Measurements from ENCODE around the gene PGLYRP3.

Gene PGLYRP3

DNA sequence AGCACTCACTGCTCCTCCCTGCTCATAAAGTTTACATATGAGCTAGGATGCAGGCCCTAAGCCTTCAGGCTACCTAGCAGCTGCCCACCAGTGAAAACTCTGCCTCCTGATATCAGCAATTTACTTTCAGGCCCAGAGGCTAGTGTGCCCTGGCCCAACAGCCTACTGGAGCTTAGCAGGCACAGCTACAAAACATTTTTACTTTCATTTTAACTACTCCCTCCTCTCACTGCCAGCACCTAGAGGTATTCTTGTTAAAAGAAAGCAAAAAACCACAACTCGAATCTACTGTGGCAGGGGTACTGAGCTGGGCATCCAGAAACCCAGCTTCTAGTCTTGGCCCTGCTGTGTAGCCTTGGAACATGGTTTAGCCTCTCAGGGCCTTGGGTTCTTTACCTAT, 59.1 kb downstream of the PGLYRP3 start:
- no peak for DNase-seq

DNA sequence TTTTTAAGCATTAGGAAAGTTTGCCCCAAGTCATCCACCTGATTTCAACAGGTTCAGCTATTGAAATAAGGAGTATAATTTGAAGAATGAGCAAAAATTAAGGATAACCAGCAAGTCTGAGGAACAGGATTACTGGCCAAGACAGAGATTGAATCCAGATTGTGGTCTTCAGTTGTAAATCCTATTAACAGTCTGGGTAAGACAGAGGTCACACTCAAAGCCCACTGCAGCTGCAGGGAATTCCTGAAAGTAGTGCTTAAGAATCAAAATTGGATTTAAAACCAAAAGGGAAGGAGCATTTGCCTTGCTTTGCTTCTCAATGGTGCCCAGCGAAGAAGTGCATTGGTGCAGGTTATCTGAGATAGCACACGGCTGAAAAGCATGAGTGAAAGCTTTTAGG, 59.7 kb downstream of the PGLYRP3 start:
- DNase-seq: no peak

DNA sequence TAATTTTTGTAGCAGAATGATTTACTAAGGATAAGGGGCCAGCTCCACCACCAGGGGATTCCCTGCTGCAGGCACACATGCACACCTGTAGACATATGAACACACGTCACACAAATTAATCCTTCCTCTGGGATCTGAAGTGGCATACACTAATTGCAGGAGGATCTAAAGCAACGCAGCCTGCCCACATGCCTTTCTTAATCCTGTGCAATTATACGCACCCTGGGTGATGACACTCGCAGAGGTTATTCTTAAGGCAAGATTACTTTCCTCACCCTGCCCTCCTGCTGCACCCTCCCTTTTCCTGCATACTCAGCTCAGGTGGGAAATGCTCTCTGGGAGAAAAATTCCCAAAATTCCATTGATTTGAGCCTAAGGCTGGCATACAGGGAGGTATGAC, 60.8 kb downstream of the PGLYRP3 start:
- DNase-seq: no peak

DNA sequence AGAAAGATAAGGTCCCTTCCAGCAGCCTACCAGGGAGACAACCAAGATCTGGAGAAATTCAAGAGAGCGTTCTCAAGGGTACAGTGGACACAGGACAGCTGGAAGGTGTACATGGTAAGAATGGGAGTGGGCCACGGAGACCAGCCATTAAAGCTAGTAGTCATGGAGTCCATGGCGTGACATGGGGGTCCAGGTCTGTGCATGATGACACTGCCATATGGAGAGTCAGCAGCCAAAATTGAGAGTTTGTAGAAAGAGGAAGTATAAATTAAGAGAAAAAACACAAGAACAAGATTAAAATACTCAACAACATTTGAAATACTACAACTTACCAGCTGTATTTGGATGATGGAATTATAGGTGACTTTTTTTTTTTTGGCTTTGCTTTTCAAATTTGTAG, 61.2 kb downstream of the PGLYRP3 start:
- DNase-seq: no peak

DNA sequence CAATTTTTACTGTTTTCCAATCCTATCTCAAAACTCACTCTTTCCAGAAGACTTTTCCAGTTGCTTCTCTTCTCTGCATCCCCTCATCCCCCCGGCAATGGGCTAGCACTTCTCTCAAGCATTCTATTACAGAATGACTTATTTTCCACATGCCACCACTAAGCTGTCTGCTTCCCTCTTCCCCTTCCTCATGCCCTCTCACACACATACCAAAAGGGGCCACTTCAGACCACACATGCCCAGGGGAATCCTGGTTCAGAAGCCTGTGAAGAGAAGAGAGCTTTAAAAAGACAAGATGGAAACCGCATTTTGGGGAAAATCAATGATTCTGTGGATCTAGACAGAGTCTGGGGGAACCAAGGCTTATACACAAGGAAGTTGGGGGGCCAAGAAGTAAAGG, 61.7 kb downstream of the PGLYRP3 start:
- DNase-seq: no peak

DNA sequence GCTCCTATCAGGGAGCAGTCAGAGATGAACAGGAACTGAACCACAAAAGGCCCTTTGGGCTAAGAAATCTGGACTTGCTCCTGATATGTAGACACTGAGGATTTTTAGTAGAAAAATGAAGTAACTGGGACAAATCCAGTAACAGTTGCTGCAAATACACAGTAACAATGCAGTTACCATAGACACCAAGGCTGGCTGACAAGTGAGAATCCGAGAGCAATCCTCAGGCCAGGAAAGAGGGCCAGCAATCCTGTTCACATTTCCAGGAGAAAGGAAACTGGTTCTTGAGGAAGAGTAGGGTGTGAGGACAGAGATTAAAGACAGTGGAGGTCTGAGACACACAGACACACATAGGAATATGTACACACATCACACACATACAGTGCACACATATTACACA, 62.6 kb downstream of the PGLYRP3 start:
- no peak for DNase-seq

DNA sequence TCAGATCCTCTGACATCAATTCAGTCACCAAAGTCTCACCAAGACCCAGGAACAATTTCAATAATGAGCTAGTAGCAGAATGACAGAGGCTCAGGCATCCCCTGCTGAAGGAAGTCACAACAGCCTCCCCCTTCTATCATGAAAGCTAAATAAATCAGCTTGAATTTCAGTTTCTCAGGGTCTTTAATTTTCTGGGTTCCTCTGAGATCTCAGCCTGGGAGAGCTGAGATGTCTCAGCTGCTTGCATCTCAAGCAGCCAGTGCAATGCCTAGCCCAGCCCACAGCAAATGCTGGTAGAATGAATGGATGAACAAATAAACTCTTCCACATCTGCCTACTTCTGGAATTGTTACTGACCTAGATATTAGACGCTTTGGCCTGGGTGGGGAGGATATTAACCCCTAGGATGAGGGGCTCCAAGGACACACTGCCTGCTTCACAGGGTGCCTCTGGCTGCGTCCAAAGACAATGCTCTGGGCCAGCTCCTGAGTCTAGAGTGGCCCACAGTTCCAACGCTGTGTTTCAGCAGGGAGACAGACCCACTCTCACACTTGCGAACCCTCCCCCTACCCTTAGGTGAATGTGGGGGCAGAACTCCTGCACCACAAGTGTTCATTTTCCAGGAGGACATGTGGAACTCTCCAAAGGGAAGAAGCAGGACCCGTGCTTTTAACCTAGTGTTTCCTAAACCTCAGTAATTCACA, 64.4 kb downstream of the PGLYRP3 start:
- no peak for DNase-seq

All from SW 1271 (cell line).